BJ (cell line): ENCODE results near the gene GAK. TPM values are rescaled to one million over a fixed set of nuclear protein-coding genes. Genes with fewer than 3 reads are reported as not detected.

Experiments used
- CTCF ChIA-PET: fragments of 350-600 bp; formaldehyde crosslinking; extraction: SDS; loops from one replicate; lab custom pipeline; 2021; ENCODE audit warnings: antibody characterized with exemption, inconsistent platforms; lab: Yijun Ruan, JAX
- POLR2A ChIA-PET: fragments of 300-600 bp; sonication (Branson Sonifier 250); formaldehyde crosslinking; extraction: SDS; loops from one replicate; lab custom pipeline; 2021; ENCODE audit warnings: antibody characterized with exemption; lab: Charles Lee
- DNase-seq: peaks from one replicate; pipeline ENCODE4 v3.0.0-alpha.2; 2011; ENCODE audit warnings: low read depth
- H3K27me3 ChIP-seq: 2 replicates; pipeline ENCODE4 v1.6.0; 2011; ENCODE audit warnings: low read length; ENCODE audit not compliant: control insufficient read depth, insufficient read depth
- H3K36me3 ChIP-seq: 2 replicates; pipeline ENCODE4 v1.5.1; 2011; ENCODE audit warnings: low read length; ENCODE audit not compliant: control insufficient read depth, insufficient read depth
- H3K4me3 ChIP-seq: 2 replicates; pipeline ENCODE4 v1.5.1; 2011; ENCODE audit warnings: low read depth, mild to moderate bottlenecking, control low read depth, low read length
- polyA plus RNA-seq: library from polyadenylated mRNA; depleted of rRNA; stranded (reverse); fragments of >200 nt; gene quantifications from 2 replicates; pipeline ENCODE4 v1.2.3, GENCODE V29; 2011
- TF ChIP-seq, protein P1 (sequence below): IDR thresholded peaks from 2 replicates; pipeline ENCODE4 v1.5.1; 2011; ENCODE audit warnings: low read depth, mild to moderate bottlenecking, control low read depth, inconsistent platforms, low read length, moderate library complexity; ENCODE audit not compliant: insufficient read depth

Gene GAK
- polyA plus RNA-seq, 1 experiment, result 26.3 TPM

DNA sequence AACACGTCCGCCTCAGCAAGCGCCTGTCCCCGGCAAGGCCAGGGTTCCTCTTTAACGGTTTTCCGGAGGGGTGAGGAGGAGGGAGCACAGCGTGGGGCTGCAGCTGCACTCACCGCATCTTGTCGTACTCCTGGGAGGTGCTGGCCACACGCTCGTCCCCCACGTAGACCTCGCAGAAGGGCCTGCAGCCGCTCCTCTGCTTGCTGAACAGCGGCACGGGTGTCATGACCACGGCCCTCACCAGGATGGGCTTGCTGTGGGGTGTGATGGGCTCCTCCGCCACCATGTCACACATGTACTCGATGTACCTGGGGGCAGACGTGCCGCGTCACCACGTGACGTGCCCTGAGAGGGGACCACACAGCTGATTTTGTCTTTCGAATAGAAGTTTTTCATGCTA lies 54.6 kb downstream of the GAK start:
- TF ChIP-seq, protein P1, sequence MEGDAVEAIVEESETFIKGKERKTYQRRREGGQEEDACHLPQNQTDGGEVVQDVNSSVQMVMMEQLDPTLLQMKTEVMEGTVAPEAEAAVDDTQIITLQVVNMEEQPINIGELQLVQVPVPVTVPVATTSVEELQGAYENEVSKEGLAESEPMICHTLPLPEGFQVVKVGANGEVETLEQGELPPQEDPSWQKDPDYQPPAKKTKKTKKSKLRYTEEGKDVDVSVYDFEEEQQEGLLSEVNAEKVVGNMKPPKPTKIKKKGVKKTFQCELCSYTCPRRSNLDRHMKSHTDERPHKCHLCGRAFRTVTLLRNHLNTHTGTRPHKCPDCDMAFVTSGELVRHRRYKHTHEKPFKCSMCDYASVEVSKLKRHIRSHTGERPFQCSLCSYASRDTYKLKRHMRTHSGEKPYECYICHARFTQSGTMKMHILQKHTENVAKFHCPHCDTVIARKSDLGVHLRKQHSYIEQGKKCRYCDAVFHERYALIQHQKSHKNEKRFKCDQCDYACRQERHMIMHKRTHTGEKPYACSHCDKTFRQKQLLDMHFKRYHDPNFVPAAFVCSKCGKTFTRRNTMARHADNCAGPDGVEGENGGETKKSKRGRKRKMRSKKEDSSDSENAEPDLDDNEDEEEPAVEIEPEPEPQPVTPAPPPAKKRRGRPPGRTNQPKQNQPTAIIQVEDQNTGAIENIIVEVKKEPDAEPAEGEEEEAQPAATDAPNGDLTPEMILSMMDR, result no peak
- POLR2A ChIA-PET, result no interaction called here

DNA sequence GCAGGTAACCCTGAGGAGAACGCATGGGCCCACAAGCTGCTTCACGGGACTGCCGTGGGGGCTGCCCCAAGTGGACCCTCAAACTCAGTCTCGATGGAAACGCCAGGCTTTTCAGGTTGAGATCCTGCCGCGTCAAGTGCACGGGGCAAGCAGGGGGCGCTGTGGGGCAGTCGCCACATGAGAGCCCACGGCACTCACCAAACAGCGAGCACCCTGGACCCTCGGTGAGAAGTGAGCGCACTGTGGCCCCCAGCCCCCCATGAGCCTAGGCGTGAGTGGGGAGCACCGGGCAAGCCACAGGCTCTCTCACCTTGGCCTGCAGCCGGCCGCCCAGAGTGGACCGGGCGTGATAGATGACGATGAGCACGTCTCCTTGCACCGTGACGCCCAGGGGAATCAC lies 55.3 kb downstream of the GAK start:
- no peak for DNase-seq
- H3K27me3 ChIP-seq, result no peaks in the 10 kb centered on the region
- TF ChIP-seq, protein P1, result peak; percentile 18; the same call in 1 of the 2 replicates
- ChIA-PET CTCF (no interaction called here), POLR2A (no interaction called here)
- peaks cover 28% of the 10 kb centered on the region for H3K36me3 ChIP-seq
- no peak overlapping the region for H3K4me3 ChIP-seq

More for the DNA sequence above, 54.6 kb downstream of the GAK start:
- Histone ChIP-seq H3K4me3 (no peak overlapping the region), H3K27me3 (no peaks in the 10 kb centered on the region), H3K36me3 (peaks cover 32% of the 10 kb centered on the region)
- CTCF ChIA-PET, result interaction anchor here (1.3 kb wide), 1 partner anchor 39 kb away, joined by 3 read pairs; no protein-coding TSS in a partner anchor
- DNase-seq, result no peak

DNA sequence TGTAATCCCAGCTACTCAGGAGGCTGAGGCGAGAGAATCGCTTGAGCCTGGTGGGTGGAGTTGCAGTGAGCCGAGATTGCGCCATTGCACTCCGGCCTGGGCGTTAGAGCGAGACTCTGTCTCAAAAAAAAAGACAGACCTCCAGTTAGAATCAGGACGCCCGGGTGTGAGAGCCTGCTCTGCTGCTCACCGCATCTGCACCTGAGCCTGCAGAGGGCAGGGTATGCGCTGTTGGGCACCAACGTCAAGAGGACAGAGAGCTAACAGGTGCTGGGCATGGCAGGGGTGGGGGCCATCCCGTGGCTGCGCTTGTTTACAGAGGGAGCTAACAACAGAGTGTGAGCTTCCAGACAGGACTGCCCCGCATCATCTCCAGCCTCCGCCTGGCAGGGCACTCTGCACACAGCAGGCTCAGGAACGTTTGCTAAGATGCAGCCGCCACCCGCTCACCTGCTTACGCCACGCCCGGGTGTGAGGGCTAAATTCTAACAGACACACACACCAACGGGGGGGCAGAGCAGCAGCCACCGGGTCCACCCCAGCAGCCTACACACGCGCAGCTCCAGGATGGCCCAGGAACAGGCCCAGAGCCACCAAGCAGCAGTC lies 56.2 kb downstream of the GAK start:
- TF ChIP-seq, protein P1, result no peak
- ChIA-PET POLR2A (no interaction called here), CTCF (interaction anchor here (0.6 kb wide), 1 partner anchor 34 kb away, joined by 3 read pairs; no protein-coding TSS in a partner anchor)
- no peak overlapping the region for H3K4me3 ChIP-seq
- DNase-seq, result no peak
- H3K36me3 ChIP-seq, result peaks cover 21% of the 10 kb centered on the region
- no peaks in the 10 kb centered on the region for H3K27me3 ChIP-seq

DNA sequence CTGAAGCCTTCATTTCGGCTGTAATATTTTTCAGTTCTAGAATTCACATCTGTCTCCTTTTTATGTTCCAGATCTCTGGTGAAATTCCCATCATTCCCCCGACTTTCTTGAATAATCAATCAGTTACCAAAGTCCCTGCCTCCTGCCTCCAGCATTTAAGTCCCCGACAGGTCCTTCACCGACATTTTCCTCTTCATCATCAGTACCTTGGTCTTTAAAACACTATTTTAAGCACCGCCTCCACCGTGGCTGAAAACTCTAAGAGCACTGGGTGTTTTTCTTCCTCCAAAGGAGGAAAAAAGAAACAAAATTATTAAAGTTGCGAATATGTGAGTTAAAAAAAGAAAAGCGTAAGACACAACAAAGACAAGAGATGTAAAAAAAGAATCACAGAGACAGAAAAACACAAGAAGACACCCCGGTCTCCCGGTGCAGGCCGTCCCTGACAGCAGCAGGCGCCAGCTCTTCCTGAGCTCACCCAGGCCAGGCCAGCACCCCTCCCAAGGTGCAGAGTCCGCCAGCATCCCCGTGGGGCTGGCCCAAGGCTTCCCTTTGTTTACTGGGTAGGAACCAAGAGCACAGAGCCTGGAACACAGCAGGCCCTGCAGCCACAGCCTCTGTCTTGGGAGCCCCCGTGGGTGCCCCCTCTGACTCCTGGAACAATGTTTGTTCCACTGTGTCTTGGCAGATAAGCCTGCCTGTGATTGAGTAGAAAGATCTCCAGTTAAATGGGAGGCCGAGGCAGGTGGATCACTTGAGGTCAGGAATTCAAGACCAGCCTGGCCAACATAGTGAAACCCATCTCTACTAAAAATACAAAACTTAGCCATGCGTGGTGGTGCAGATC lies 56.9 kb downstream of the GAK start:
- CTCF ChIA-PET, result no interaction called here
- Histone ChIP-seq H3K36me3 (peaks cover 21% of the 10 kb centered on the region), H3K4me3 (no peak overlapping the region), H3K27me3 (no peaks in the 10 kb centered on the region)
- POLR2A ChIA-PET, result no interaction called here
- no peak for DNase-seq
- TF ChIP-seq, protein P1, result no peak

DNA sequence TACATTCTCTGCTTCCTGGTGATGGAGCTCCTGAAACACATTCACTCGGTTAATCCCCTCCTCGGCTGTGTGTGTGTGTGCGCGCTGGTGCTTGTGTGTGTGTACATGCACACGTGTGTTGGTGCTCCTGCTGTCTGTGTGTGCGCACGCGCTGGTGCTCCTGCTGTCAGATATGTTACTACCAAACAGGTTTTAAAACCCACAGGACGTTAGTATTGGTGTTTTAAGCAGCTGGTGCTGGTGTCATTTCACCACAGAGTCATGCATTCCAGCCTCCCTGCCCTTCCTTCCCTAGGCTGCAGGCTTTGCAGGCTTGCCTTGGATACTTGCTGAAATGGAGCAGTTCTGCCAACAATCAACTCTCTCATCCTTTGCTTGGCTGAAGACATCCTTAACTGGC lies 58.1 kb downstream of the GAK start:
- POLR2A ChIA-PET, result no interaction called here
- peaks cover 16% of the 10 kb centered on the region for H3K36me3 ChIP-seq

More for the DNA sequence above, 58.1 kb downstream of the GAK start:
- CTCF ChIA-PET, result no interaction called here
- no peak overlapping the region for H3K4me3 ChIP-seq
- TF ChIP-seq, protein P1, result no peak
- DNase-seq, result no peak
- H3K27me3 ChIP-seq, result no peaks in the 10 kb centered on the region
